GM06990 (cell line): ENCODE measurements around the gene RASA3.

Experiments
- DNase-seq: peaks from one replicate; pipeline ENCODE4 v3.0.0-alpha.2; 2011; ENCODE audit not compliant: insufficient read length; ENCODE audit errors: extremely low read depth
- H3K27me3 ChIP-seq: replicated peaks from 2 replicates; pipeline ENCODE4 v1.6.0; 2011; ENCODE audit warnings: low read length; ENCODE audit not compliant: control insufficient read depth, insufficient read depth
- H3K36me3 ChIP-seq: 2 replicates; pipeline ENCODE4 v1.5.1; 2011; ENCODE audit warnings: low read length; ENCODE audit not compliant: control insufficient read depth, insufficient read depth
- H3K4me3 ChIP-seq: replicated peaks from 2 replicates; pipeline ENCODE4 v1.5.1; 2011; ENCODE audit warnings: low read depth, mild to moderate bottlenecking, control low read depth, low read length
- TF ChIP-seq, protein P1 (sequence below): IDR thresholded peaks from 2 replicates; pipeline ENCODE4 v1.5.1; 2011; ENCODE audit warnings: low read length, control low read depth, mild to moderate bottlenecking, inconsistent platforms; ENCODE audit not compliant: insufficient read depth, poor library complexity, severe bottlenecking

RASA3 gene

DNA sequence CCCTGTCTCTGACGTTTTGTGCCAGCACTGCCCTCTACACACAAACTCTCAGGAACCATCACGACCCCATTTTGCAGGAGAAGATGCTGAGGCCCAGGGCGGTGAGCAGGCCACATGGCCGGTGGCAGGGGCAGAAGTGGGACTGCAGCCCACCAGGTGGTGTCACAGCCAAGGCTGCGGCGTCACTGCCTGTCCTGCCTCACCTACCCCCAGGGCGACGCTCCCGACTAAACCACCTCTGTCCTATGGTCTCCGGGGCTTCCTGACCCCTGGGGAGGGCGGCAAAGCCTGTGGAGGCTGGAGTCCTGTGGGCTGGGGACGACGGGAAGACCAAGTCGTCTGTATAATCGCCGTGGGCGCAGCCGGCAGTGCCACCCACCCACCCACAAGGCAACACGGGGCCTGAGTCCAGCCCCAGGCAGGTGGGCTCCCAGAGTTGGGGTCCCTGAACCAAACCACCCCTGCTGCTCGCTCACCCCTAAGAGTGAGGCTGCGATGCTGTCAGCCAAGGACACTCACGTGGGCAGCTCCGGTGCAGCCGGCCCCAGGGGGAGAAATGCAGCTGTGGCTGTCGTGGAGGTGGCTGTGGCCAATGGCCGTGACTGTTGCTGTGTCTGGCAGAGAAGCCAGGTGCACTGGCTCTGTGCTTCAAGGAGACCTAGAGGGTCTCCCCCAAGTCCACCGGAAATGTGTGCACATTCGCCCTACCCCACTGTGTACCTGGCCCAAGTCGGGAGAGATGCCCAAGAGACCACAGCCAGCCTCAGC lies 29.7 kb downstream of the RASA3 start:
- Histone ChIP-seq H3K36me3 (no peaks in the 10 kb centered on the region; the same call in 1 of the 2 replicates), H3K4me3 (no peak overlapping the region), H3K27me3 (no peaks in the 10 kb centered on the region)
- TF ChIP-seq, protein P1, sequence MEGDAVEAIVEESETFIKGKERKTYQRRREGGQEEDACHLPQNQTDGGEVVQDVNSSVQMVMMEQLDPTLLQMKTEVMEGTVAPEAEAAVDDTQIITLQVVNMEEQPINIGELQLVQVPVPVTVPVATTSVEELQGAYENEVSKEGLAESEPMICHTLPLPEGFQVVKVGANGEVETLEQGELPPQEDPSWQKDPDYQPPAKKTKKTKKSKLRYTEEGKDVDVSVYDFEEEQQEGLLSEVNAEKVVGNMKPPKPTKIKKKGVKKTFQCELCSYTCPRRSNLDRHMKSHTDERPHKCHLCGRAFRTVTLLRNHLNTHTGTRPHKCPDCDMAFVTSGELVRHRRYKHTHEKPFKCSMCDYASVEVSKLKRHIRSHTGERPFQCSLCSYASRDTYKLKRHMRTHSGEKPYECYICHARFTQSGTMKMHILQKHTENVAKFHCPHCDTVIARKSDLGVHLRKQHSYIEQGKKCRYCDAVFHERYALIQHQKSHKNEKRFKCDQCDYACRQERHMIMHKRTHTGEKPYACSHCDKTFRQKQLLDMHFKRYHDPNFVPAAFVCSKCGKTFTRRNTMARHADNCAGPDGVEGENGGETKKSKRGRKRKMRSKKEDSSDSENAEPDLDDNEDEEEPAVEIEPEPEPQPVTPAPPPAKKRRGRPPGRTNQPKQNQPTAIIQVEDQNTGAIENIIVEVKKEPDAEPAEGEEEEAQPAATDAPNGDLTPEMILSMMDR, result no peak
- DNase-seq, result no peak

DNA sequence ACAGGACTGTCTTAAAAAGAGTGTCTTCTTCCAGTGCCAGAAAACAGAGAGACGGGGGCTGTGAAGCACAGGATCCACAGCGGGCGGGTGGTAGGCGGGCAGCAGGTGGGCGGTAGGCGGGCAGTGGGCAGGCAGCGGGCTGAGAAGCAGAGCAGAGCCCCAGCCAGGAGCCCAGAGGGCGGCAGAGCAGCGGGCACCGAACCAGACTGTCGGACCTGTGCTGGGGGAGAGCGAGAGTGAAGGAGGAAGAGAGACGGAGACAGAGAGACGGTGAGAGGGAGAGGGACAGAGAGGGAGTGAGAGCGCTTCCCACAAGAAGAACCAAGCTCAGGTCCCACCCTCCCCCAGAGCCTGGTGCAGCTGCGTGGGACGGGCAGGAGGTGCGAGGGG lies 30.3 kb downstream of the RASA3 start:
- TF ChIP-seq, protein P1, result no peak
- H3K27me3 ChIP-seq, result no peaks in the 10 kb centered on the region
- no peaks in the 10 kb centered on the region; the same call in 1 of the 2 replicates for H3K36me3 ChIP-seq
- H3K4me3 ChIP-seq, result no peak overlapping the region
- DNase-seq, result no peak

- DNase-seq, result no peak
- H3K27me3 ChIP-seq, result no peaks in the 10 kb centered on the region
- H3K36me3 ChIP-seq, result no peaks in the 10 kb centered on the region; the same call in 1 of the 2 replicates
- TF ChIP-seq, protein P1, result no peak
- no peak overlapping the region for H3K4me3 ChIP-seq
Measured at GRCh38 chr13:114101358-114102130, 30.9 kb downstream of the RASA3 start.

GRCh38 chr13:114100446-114101357 lies 31.7 kb downstream of the RASA3 start:
- Histone ChIP-seq H3K27me3 (no peaks in the 10 kb centered on the region), H3K4me3 (no peak overlapping the region), H3K36me3 (no peaks in the 10 kb centered on the region; the same call in 1 of the 2 replicates)
- TF ChIP-seq, protein P1, result no peak
- no peak for DNase-seq

GRCh38 chr13:114099918-114100445 lies 32.4 kb downstream of the RASA3 start:
- Histone ChIP-seq H3K36me3 (no peaks in the 10 kb centered on the region; the same call in 1 of the 2 replicates), H3K4me3 (no peak overlapping the region), H3K27me3 (no peaks in the 10 kb centered on the region)
- TF ChIP-seq, protein P1, result no peak
- no peak for DNase-seq
